ENCODE measurements around the gene FAM89A.

DNA sequence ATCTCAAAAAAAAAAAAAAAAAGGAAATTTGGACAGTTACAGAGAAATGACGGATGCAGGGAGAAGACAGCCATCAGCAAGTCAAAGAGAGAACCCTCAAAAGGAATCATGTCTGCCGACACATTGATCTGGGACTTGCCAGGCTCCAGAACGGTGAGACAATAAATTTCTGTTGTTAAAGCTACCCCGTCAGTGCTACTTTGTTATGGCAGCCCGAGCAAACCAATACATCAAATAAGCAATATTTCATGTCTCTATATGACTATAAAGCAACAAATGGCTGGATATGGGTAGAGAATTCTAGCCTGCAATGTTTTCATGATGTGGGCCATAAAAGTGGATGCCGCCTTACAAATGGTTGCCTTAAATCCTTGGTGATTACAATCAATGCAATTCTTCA lies 23.3 kb upstream of the FAM89A start:
- TF ChIP-seq, protein P1, sequence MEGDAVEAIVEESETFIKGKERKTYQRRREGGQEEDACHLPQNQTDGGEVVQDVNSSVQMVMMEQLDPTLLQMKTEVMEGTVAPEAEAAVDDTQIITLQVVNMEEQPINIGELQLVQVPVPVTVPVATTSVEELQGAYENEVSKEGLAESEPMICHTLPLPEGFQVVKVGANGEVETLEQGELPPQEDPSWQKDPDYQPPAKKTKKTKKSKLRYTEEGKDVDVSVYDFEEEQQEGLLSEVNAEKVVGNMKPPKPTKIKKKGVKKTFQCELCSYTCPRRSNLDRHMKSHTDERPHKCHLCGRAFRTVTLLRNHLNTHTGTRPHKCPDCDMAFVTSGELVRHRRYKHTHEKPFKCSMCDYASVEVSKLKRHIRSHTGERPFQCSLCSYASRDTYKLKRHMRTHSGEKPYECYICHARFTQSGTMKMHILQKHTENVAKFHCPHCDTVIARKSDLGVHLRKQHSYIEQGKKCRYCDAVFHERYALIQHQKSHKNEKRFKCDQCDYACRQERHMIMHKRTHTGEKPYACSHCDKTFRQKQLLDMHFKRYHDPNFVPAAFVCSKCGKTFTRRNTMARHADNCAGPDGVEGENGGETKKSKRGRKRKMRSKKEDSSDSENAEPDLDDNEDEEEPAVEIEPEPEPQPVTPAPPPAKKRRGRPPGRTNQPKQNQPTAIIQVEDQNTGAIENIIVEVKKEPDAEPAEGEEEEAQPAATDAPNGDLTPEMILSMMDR (IDR thresholded peaks at IDR 0.05) = no peak
- no peak for TF ChIP-seq POLR2A (IDR thresholded peaks at IDR 0.05)
